ENCODE results near the gene TRAPPC14.

GRCh38 chr7:100157334-100158228 is 942 bp downstream of the TRAPPC14 start:
- TF ChIP-seq ATF3 (IDR thresholded peaks at IDR 0.05; ENCODE audit: borderline replicate concordance, extremely low read depth, low read depth, low read length) (no peak), IRF3 (IDR thresholded peaks at IDR 0.05) (no peak), RAD21 (IDR thresholded peaks at IDR 0.05; ENCODE audit: insufficient read depth, low read depth, low read length) (no peak), USF2 (IDR thresholded peaks at IDR 0.05; ENCODE audit: borderline replicate concordance, low read depth, low read length) (no peak), EZH2 (IDR thresholded peaks at IDR 0.05; ENCODE audit: borderline replicate concordance, control insufficient read depth, low read depth, low read length) (no peak), REST (IDR thresholded peaks at IDR 0.05; ENCODE audit: low read depth, low read length) (no peak), TCF12 (IDR thresholded peaks at IDR 0.05; ENCODE audit: low read depth, low read length) (no peak)

Data from GM12878 (cell line).